Measurements from ENCODE around the gene CD55.

DNA sequence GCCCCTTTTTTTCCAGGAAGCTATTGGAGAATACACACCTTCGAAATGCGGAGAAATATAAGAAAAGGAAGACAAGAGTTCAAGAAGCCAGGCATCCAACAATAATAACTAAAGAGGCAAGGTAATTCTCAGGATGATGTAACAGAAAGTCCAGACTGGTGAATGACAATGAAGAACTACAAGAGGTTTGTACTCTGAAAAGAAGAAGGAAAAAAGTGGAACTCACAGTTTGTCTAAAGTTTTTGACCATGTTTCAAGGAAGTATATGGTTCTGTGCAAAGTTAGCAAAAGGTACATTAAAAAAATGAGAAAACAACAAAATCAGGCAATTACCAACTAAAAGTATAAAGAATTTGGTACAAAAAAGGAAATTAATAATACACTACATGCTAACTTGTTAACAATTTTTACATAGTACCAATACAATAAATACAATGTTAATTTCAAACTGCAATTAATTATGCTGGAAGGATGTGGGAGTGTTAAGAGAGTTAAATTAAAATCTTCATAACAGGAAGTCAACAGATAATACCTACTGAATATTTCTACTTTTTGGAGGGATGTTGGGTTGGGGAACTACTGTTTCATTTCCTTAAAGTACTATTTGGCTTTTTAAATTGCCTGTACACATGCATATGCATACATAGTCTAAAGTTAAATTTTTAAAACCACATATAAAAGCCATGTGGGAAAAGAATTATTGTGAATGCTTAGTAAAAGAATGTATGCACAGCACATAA, 12.9 kb upstream of the CD55 start:
- TF ChIP-seq, protein P1, sequence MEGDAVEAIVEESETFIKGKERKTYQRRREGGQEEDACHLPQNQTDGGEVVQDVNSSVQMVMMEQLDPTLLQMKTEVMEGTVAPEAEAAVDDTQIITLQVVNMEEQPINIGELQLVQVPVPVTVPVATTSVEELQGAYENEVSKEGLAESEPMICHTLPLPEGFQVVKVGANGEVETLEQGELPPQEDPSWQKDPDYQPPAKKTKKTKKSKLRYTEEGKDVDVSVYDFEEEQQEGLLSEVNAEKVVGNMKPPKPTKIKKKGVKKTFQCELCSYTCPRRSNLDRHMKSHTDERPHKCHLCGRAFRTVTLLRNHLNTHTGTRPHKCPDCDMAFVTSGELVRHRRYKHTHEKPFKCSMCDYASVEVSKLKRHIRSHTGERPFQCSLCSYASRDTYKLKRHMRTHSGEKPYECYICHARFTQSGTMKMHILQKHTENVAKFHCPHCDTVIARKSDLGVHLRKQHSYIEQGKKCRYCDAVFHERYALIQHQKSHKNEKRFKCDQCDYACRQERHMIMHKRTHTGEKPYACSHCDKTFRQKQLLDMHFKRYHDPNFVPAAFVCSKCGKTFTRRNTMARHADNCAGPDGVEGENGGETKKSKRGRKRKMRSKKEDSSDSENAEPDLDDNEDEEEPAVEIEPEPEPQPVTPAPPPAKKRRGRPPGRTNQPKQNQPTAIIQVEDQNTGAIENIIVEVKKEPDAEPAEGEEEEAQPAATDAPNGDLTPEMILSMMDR (IDR thresholded peaks at IDR 0.05), result no peak
- TF ChIP-seq POLR2A (IDR thresholded peaks at IDR 0.05) (no peak), POLR2AphosphoS5 (IDR thresholded peaks at IDR 0.05) (no peak)

Measured in transverse colon (tissue), 4 donors.